ENCODE measurements around the gene R3HDM4. TPM values are rescaled to one million over a fixed set of nuclear protein-coding genes. Genes with fewer than 3 reads are reported as not detected.

R3HDM4 gene
- total and polyA plus RNA-seq, 10 of the 15 experiments (the other 5 are each of a cell fraction or from before 2014, with no cell fraction given), result 1.3 to 65.8 (median 27.7) TPM

DNA sequence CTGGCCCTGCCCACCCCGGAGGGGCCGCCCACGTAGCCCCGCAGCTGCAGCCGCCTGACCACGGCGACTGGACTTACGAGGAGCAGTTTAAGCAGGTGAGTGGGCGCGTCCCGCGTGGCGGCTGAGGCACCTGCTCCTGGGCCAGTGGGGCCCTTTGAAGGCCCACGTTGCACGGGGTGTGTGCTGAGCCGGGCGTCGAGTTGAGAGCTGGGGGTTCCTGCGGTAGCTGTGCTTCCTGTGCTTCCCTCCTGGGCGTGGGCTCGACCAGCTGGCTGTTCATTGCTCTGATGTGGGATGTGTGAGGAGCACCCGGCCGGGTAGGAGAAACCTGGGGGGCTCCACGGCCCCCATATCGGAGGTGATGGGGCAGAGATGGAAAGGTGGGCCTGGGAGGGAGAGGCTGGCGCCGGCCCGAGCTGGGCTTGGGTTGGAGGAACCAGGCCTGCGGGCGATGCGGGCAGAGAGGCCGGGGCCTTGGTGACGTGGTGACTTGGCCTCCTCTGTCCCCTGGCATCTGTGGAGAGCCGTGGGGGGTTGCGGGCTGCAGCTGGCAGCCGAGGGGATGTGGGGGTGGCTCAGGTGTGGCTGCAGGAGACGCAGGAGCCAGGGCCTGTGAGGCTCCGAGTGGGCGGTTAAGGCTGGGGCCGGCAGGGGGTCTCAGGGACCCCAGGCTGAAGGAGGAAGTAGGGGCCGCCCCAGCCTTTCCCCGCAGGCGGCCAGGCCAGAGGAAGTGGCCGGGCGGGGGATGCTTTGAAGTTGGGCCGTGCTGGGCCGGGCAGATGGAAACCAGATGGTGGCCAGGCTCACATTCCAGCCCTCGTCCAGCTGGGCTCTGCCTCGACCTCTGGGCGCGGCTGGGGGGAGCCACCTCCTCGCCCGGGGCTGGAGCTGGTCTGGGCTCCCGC lies 19.9 kb upstream of the R3HDM4 start (continued):
- TF ChIP-seq, protein P1, sequence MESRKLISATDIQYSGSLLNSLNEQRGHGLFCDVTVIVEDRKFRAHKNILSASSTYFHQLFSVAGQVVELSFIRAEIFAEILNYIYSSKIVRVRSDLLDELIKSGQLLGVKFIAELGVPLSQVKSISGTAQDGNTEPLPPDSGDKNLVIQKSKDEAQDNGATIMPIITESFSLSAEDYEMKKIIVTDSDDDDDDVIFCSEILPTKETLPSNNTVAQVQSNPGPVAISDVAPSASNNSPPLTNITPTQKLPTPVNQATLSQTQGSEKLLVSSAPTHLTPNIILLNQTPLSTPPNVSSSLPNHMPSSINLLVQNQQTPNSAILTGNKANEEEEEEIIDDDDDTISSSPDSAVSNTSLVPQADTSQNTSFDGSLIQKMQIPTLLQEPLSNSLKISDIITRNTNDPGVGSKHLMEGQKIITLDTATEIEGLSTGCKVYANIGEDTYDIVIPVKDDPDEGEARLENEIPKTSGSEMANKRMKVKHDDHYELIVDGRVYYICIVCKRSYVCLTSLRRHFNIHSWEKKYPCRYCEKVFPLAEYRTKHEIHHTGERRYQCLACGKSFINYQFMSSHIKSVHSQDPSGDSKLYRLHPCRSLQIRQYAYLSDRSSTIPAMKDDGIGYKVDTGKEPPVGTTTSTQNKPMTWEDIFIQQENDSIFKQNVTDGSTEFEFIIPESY (IDR thresholded peaks at IDR 0.05), result no peak
- TF ChIP-seq, protein P2, sequence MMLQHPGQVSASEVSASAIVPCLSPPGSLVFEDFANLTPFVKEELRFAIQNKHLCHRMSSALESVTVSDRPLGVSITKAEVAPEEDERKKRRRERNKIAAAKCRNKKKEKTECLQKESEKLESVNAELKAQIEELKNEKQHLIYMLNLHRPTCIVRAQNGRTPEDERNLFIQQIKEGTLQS (IDR thresholded peaks at IDR 0.05; ENCODE audit: borderline replicate concordance, extremely low read depth, low read depth, low read length), result no peak
- TF ChIP-seq DPF2 (IDR thresholded peaks at IDR 0.05) (peak; percentile 85), ETV6 (conservative IDR thresholded peaks at IDR 0.05 in 1 of 2, IDR thresholded peaks at IDR 0.05 in 1 of 2; ENCODE audit: borderline replicate concordance in 1 of 2, low read depth in 1 of 2) (0 out of 4 replicates have a peak, but pooled peaks of 1 of the 2 experiments have one; percentile 26), SMAD1 (IDR thresholded peaks at IDR 0.05; ENCODE audit: low read depth, partially characterized antibody) (no peak), MTA2 (IDR thresholded peaks at IDR 0.05; ENCODE audit: low read depth) (peak; percentile 51; the same call in 1 of the 2 replicates), SUZ12 (IDR thresholded peaks at IDR 0.05; ENCODE audit: unreplicated experiment) (no peak), ZSCAN29 (IDR thresholded peaks at IDR 0.05) (no peak), RAD51 (IDR thresholded peaks at IDR 0.05) (no peak), SMC3 (IDR thresholded peaks at IDR 0.05; ENCODE audit: borderline replicate concordance, low read length) (no peak), RUNX3 (IDR thresholded peaks at IDR 0.05; ENCODE audit: low read length) (peak; percentile 60), NR2C1 (IDR thresholded peaks at IDR 0.05) (no peak), BACH1 (IDR thresholded peaks at IDR 0.05; ENCODE audit: borderline replicate concordance) (peak; percentile 82), RAD21 (IDR thresholded peaks at IDR 0.05; ENCODE audit: insufficient read depth, low read depth, low read length) (no peak), HDGF (IDR thresholded peaks at IDR 0.05) (peak; percentile 76; the same call in 1 of the 2 replicates), SMAD5 (IDR thresholded peaks at IDR 0.05; ENCODE audit: low read depth) (no peak)
- TF ChIP-seq, protein P3, sequence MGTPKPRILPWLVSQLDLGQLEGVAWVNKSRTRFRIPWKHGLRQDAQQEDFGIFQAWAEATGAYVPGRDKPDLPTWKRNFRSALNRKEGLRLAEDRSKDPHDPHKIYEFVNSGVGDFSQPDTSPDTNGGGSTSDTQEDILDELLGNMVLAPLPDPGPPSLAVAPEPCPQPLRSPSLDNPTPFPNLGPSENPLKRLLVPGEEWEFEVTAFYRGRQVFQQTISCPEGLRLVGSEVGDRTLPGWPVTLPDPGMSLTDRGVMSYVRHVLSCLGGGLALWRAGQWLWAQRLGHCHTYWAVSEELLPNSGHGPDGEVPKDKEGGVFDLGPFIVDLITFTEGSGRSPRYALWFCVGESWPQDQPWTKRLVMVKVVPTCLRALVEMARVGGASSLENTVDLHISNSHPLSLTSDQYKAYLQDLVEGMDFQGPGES (IDR thresholded peaks at IDR 0.05), result no peak
- TF ChIP-seq, protein P4, sequence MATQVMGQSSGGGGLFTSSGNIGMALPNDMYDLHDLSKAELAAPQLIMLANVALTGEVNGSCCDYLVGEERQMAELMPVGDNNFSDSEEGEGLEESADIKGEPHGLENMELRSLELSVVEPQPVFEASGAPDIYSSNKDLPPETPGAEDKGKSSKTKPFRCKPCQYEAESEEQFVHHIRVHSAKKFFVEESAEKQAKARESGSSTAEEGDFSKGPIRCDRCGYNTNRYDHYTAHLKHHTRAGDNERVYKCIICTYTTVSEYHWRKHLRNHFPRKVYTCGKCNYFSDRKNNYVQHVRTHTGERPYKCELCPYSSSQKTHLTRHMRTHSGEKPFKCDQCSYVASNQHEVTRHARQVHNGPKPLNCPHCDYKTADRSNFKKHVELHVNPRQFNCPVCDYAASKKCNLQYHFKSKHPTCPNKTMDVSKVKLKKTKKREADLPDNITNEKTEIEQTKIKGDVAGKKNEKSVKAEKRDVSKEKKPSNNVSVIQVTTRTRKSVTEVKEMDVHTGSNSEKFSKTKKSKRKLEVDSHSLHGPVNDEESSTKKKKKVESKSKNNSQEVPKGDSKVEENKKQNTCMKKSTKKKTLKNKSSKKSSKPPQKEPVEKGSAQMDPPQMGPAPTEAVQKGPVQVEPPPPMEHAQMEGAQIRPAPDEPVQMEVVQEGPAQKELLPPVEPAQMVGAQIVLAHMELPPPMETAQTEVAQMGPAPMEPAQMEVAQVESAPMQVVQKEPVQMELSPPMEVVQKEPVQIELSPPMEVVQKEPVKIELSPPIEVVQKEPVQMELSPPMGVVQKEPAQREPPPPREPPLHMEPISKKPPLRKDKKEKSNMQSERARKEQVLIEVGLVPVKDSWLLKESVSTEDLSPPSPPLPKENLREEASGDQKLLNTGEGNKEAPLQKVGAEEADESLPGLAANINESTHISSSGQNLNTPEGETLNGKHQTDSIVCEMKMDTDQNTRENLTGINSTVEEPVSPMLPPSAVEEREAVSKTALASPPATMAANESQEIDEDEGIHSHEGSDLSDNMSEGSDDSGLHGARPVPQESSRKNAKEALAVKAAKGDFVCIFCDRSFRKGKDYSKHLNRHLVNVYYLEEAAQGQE (IDR thresholded peaks at IDR 0.05; ENCODE audit: low read depth, low read length), result no peak
- TF ChIP-seq, protein P5, sequence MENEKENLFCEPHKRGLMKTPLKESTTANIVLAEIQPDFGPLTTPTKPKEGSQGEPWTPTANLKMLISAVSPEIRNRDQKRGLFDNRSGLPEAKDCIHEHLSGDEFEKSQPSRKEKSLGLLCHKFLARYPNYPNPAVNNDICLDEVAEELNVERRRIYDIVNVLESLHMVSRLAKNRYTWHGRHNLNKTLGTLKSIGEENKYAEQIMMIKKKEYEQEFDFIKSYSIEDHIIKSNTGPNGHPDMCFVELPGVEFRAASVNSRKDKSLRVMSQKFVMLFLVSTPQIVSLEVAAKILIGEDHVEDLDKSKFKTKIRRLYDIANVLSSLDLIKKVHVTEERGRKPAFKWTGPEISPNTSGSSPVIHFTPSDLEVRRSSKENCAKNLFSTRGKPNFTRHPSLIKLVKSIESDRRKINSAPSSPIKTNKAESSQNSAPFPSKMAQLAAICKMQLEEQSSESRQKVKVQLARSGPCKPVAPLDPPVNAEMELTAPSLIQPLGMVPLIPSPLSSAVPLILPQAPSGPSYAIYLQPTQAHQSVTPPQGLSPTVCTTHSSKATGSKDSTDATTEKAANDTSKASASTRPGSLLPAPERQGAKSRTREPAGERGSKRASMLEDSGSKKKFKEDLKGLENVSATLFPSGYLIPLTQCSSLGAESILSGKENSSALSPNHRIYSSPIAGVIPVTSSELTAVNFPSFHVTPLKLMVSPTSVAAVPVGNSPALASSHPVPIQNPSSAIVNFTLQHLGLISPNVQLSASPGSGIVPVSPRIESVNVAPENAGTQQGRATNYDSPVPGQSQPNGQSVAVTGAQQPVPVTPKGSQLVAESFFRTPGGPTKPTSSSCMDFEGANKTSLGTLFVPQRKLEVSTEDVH (IDR thresholded peaks at IDR 0.05; ENCODE audit: low read depth, partially characterized antibody), result no peak

Data from GM12878 (cell line).